ENCODE data around the gene YY1AP1. TPM values are rescaled to one million over a fixed set of nuclear protein-coding genes. Genes with fewer than 3 reads are reported as not detected.

The YY1AP1 gene, protein sequence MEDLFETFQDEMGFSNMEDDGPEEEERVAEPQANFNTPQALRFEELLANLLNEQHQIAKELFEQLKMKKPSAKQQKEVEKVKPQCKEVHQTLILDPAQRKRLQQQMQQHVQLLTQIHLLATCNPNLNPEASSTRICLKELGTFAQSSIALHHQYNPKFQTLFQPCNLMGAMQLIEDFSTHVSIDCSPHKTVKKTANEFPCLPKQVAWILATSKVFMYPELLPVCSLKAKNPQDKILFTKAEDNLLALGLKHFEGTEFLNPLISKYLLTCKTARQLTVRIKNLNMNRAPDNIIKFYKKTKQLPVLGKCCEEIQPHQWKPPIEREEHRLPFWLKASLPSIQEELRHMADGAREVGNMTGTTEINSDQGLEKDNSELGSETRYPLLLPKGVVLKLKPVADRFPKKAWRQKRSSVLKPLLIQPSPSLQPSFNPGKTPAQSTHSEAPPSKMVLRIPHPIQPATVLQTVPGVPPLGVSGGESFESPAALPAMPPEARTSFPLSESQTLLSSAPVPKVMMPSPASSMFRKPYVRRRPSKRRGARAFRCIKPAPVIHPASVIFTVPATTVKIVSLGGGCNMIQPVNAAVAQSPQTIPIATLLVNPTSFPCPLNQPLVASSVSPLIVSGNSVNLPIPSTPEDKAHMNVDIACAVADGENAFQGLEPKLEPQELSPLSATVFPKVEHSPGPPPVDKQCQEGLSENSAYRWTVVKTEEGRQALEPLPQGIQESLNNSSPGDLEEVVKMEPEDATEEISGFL
- total RNA-seq (2021; ENCODE audit: unreplicated experiment) (40.3 TPM), Bru-seq, nascent RNA (percentile 85 among the genes with signal in this experiment), BruChase-seq, experiment 1, labeled RNA remaining after a 6-hour chase (percentile 83 among the genes with signal in this experiment), BruChase-seq, experiment 2, labeled RNA remaining after a 2-hour chase (percentile 89 among the genes with signal in this experiment)
- 36.5 and 45.6 TPM in 2 replicates for polyA plus RNA-seq (2012)
- long read RNA-seq, transcript YY1AP1-205 (11 exons, 2,663 nt), result major isoform, 22 of 63 reads
- long read RNA-seq, transcript YY1AP1-212 (11 exons, 2,654 nt), result minor isoform, 9 of 63 reads
- long read RNA-seq, partial matches to known transcripts, result 6 of 63 reads
- long read RNA-seq, other reads (novel, unspliced or antisense), result 21 of 63 reads

- ChIA-PET RAD21 (ENCODE audit: low non-redundant PET in 1 of 2, low total read pairs in 2 of 2, uncharacterized antibody in 2 of 2, unreplicated experiment in 2 of 2) (no interaction called here), CTCF (no interaction called here)
- H3K9me2 ChIP-seq (ENCODE audit: insufficient read depth), result no peaks in the 10 kb centered on the region
- TF ChIP-seq POLR2AphosphoS5 (IDR thresholded peaks at IDR 0.05; ENCODE audit: low read depth, low read length), result no peak
- TF ChIP-seq EZH2phosphoT487 (IDR thresholded peaks at IDR 0.05; ENCODE audit: borderline replicate concordance), result no peak
- TF ChIP-seq CEBPB (IDR thresholded peaks at IDR 0.05; ENCODE audit: low read depth), result no peak
- TF ChIP-seq SP1 (IDR thresholded peaks at IDR 0.05; ENCODE audit: low read depth), result peak; percentile 90
- TF ChIP-seq JUND (IDR thresholded peaks at IDR 0.05), result peak; percentile 86
- no peak for TF ChIP-seq ATF3 (IDR thresholded peaks at IDR 0.05)
- TF ChIP-seq, protein P1, sequence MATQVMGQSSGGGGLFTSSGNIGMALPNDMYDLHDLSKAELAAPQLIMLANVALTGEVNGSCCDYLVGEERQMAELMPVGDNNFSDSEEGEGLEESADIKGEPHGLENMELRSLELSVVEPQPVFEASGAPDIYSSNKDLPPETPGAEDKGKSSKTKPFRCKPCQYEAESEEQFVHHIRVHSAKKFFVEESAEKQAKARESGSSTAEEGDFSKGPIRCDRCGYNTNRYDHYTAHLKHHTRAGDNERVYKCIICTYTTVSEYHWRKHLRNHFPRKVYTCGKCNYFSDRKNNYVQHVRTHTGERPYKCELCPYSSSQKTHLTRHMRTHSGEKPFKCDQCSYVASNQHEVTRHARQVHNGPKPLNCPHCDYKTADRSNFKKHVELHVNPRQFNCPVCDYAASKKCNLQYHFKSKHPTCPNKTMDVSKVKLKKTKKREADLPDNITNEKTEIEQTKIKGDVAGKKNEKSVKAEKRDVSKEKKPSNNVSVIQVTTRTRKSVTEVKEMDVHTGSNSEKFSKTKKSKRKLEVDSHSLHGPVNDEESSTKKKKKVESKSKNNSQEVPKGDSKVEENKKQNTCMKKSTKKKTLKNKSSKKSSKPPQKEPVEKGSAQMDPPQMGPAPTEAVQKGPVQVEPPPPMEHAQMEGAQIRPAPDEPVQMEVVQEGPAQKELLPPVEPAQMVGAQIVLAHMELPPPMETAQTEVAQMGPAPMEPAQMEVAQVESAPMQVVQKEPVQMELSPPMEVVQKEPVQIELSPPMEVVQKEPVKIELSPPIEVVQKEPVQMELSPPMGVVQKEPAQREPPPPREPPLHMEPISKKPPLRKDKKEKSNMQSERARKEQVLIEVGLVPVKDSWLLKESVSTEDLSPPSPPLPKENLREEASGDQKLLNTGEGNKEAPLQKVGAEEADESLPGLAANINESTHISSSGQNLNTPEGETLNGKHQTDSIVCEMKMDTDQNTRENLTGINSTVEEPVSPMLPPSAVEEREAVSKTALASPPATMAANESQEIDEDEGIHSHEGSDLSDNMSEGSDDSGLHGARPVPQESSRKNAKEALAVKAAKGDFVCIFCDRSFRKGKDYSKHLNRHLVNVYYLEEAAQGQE (IDR thresholded peaks at IDR 0.05; ENCODE audit: low read depth), result no peak
- TF ChIP-seq RAD21 (IDR thresholded peaks at IDR 0.05; ENCODE audit: low read depth), result no peak
- TF ChIP-seq ZBTB33 (IDR thresholded peaks at IDR 0.05; ENCODE audit: extremely low read depth, insufficient replicate concordance, low read length), result no peak
- TF ChIP-seq MAX (IDR thresholded peaks at IDR 0.05), result peak; percentile 63; the same call in 1 of the 2 replicates
- peak; percentile 64 for TF ChIP-seq SIN3A (IDR thresholded peaks at IDR 0.05; ENCODE audit: low read depth)
- no peak for TF ChIP-seq EZH2 (IDR thresholded peaks at IDR 0.05)
- TF ChIP-seq ZNF274 (IDR thresholded peaks at IDR 0.05; ENCODE audit: low read depth, low read length), result no peak
- TF ChIP-seq SRF (IDR thresholded peaks at IDR 0.05; ENCODE audit: low read depth), result no peak
- no peak for TF ChIP-seq ELF1 (IDR thresholded peaks at IDR 0.05; ENCODE audit: borderline replicate concordance, low read depth)
- peak; percentile 34 for TF ChIP-seq YY1 (IDR thresholded peaks at IDR 0.05; ENCODE audit: extremely low read depth, insufficient replicate concordance, low read depth, low read length)
Measured at GRCh38 chr1:155688324-155689080, at the start of gene YY1AP1. TSS of gene YY1AP1 (minus strand) at chr1:155688774. CDS start at chr1:155680436, 8,338 bp downstream.

More at GRCh38 chr1:155688324-155689080, at the start of gene YY1AP1:
- peaks cover 4% of the 10 kb centered on the region; the same call in 1 of the 2 replicates for H4K20me1 ChIP-seq (ENCODE audit: insufficient read depth)
- DNase-seq (ENCODE audit: low read depth, low spot score) (peak; percentile 75), ATAC-seq (peak; percentile 87)
- POLR2A ChIA-PET, result interaction anchor here (1.0 kb wide), 1 partner anchor 36 kb away, joined by 3 read pairs; no protein-coding TSS in a partner anchor
- no peaks in the 10 kb centered on the region for H3K9me3 ChIP-seq (ENCODE audit: control insufficient read depth in 1 of 2, insufficient read depth in 1 of 2, low read depth in 1 of 2, low read length in 2 of 2)
- H3K79me2 ChIP-seq (ENCODE audit: insufficient read depth, low read length), result peaks cover 90% of the 10 kb centered on the region
- H3K4me3 ChIP-seq (replicated peaks in 1 of 2; ENCODE audit: low read depth in 1 of 2, low read length in 2 of 2), result peak within 1 kb of the TSS; percentile 88 to 91
- H3K27me3 ChIP-seq (ENCODE audit: insufficient read depth, low read length), result no peaks in the 10 kb centered on the region
- peaks cover 4 to 6% of the 10 kb centered on the region in 2 experiments; a peak in 3 of 4 replicates for H3K4me1 ChIP-seq (ENCODE audit: control insufficient read depth in 1 of 2, insufficient read depth in 2 of 2, low read length in 2 of 2)
- no TSS peak for BruUV-seq (replicated peaks)
- peak within 1 kb of the TSS; percentile 93 for H3K9ac ChIP-seq (ENCODE audit: low read length)
- H3K27ac ChIP-seq (ENCODE audit: low read depth, low read length), result peak within 1 kb of the TSS; percentile 97
- intact Hi-C loops (cut with micrococcal nuclease), result no loop called here
- no peak within 1 kb of the TSS for H2AFZ ChIP-seq (ENCODE audit: low read depth, low read length, poor library complexity, severe bottlenecking)
- H3K4me2 ChIP-seq (ENCODE audit: low read length), result peak within 1 kb of the TSS; percentile 69
- H3K36me3 ChIP-seq (ENCODE audit: control insufficient read depth in 1 of 2, insufficient read depth in 2 of 2, low read length in 2 of 2), result peaks cover 5 to 26% of the 10 kb centered on the region in 2 experiments
